GM12865 (cell line): ENCODE data around the gene CDK11B.

Experiments used
- DNase-seq: peaks from one replicate; pipeline ENCODE4 v3.0.0; 2010; ENCODE audit warnings: low read depth
- H3K4me3 ChIP-seq: 2 replicates; pipeline ENCODE4 v1.5.1; 2011; ENCODE audit warnings: mild to moderate bottlenecking, low read depth, low read length, control low read depth
- TF ChIP-seq, protein P1 (sequence below): IDR thresholded peaks from 2 replicates; pipeline ENCODE4 v1.5.1; 2011; ENCODE audit warnings: low read length, control low read depth, low read depth, inconsistent platforms; ENCODE audit not compliant: insufficient read depth; ENCODE audit errors: missing control alignments

Gene CDK11B

GRCh38 chr1:1600861-1601563, 57.8 kb downstream of the CDK11B start:
- TF ChIP-seq, protein P1, sequence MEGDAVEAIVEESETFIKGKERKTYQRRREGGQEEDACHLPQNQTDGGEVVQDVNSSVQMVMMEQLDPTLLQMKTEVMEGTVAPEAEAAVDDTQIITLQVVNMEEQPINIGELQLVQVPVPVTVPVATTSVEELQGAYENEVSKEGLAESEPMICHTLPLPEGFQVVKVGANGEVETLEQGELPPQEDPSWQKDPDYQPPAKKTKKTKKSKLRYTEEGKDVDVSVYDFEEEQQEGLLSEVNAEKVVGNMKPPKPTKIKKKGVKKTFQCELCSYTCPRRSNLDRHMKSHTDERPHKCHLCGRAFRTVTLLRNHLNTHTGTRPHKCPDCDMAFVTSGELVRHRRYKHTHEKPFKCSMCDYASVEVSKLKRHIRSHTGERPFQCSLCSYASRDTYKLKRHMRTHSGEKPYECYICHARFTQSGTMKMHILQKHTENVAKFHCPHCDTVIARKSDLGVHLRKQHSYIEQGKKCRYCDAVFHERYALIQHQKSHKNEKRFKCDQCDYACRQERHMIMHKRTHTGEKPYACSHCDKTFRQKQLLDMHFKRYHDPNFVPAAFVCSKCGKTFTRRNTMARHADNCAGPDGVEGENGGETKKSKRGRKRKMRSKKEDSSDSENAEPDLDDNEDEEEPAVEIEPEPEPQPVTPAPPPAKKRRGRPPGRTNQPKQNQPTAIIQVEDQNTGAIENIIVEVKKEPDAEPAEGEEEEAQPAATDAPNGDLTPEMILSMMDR: no peak
- H3K4me3 ChIP-seq: no peak overlapping the region
- no peak for DNase-seq

GRCh38 chr1:1599935-1600860, 58.6 kb downstream of the CDK11B start, which contains the start of gene FNDC10:
Gene FNDC10 (minus strand): TSS chr1:1600135. CDS start chr1:1600015, 120 bp downstream.
- H3K4me3 ChIP-seq: peak within 1 kb of the TSS; percentile 41
- DNase-seq: no peak
- TF ChIP-seq, protein P1: no peak

DNA sequence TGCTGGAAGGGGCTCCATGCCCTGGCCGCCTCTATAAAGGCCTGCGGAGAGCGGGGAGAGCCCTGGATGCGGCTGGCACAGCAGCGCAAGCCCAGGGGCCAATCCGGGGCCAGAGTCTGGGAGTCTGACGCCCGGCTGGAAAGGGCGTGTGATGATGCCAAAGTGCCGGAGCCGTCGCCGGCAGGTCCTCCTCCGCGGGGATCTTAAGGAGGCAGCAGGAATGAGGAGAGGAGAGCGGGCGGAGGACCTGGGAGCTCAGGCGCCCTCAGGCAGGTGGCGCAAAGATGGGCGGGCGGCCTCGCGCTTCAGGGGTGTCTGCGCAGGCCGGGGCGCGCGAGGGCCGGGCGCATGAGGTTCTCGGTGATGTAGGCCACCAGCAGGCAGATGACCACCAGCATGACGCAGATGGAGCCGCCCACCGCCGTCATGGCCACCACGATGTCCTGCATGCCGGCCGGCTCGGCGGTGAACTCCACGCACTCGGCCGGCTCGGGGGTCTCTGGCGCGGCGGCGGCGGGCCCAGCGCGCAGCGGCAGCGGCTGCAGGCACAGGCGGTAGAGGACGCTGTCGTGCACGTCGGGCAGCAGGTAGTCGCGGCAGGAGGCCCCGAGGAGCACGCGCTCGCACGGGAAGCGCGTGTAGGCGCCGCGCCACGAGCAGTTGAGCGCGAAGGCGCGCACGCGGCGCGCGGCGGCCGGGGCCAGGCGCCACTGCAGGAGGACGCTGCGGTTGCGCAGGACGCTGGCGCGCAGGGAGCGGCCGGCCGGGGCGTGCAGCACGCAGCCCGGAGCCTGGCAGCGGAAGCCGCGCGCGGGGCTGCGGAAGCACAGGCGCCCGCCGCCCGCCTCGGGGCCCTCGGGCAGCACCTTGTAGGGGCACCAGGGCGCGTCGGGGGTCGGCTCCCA, 59.5 kb downstream of the CDK11B start:
- H3K4me3 ChIP-seq: peak overlapping the region; percentile 30; the same call in 1 of the 2 replicates
- peak; percentile 65 for DNase-seq

DNA sequence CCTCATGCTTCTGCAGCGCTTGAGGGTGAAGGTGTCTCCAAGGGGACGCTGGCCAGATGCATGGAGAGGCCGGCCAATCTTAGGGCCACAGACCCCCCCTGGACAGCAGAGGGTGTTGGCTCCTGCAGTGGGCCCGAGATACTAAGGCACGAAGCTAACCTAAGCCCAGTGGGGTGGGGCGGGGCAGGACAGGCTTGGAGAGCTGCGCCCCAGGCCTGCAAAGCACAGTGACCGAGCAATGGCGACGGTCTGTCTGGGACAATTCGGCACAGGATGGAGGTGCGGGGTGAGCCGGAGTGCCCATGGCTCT, 60.1 kb downstream of the CDK11B start:
- no peak overlapping the region for H3K4me3 ChIP-seq
- TF ChIP-seq, protein P1: no peak
- no peak for DNase-seq

More for the DNA sequence above, 59.5 kb downstream of the CDK11B start:
- TF ChIP-seq, protein P1: peak; percentile 23

DNA sequence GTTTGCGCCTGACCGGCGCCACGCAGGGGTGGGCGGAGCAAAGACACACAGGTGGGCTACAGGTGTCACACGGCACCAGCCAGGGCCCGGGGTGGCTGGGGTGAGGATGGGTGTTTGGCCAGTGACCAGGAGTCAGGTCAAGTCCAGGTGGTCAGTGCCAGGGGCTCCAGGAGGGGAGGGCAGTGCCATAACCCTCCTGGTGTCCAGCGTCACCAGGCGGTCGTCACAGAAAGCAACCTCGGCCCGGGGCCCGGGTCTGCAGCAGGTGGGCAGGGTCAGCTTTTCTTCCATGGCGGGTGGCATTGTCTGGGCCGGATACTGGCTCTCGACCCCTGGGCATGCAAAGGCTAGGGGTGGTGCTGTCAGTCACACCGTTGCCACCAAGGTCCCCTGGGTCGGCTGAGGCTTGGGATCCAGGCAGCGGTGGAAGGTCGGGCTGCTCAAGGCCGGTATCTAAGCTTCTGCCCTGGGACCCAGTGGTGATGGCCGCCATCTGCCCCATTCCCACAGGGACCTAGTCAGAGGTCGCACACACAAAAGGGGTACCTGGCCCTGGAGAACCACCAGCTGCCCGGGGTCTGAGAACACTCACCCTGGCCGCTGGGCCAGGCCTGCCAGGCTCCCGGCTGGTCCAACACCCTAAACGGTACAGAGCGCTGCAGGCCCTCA, 60.6 kb downstream of the CDK11B start:
- no peak for DNase-seq
- TF ChIP-seq, protein P1: no peak
- H3K4me3 ChIP-seq: no peak overlapping the region
